H1 (cell line): ENCODE measurements around the gene LOC101059915.
"Not testable (repeated sequence)": the region's sequence is repeated elsewhere in the genome, so short reads cannot be mapped to it uniquely, and the experiment has no call there.

Source experiments
- CTCF ChIA-PET: fragments of 300-600 bp; sonication (Branson Sonifier 250); formaldehyde crosslinking; loops from one replicate; lab custom pipeline; 2021; ENCODE audit not compliant: partially characterized antibody; lab: Charles Lee
- POLR2A ChIA-PET: fragments of 300-600 bp; sonication (Branson Sonifier 250); formaldehyde crosslinking; loops from one replicate; lab custom pipeline; 2021; ENCODE audit warnings: inconsistent platforms; ENCODE audit not compliant: partially characterized antibody; lab: Charles Lee
- DNase-seq, 2 experiments: peaks; one replicate each; pipeline versions ENCODE4 v3.0.0 to v3.0.0-alpha.2; 2010 to 2022; ENCODE audit warnings: low spot score in 2 of 2, low read depth in 1 of 2, mixed read lengths in 1 of 2
- FAIRE-seq: peaks from 2 replicates; lab custom pipeline; 2011; peaks lifted over from hg19 to GRCh38; lab: Jason Lieb, UNC
- H2AFZ ChIP-seq: 2 replicates; pipeline ENCODE4 v1.8.1; 2012; ENCODE audit warnings: low read length, inconsistent platforms
- H2AK5ac ChIP-seq: 2 replicates; pipeline ENCODE4 v1.6.1; 2013; ENCODE audit warnings: low read depth, low read length
- H2BK120ac ChIP-seq: replicated peaks from 2 replicates; pipeline ENCODE3; 2013; ENCODE audit warnings: low read depth, low read length, inconsistent platforms
- H2BK12ac ChIP-seq: 2 replicates; pipeline ENCODE4 v1.6.1; 2013; ENCODE audit warnings: low read depth, low read length
- H2BK15ac ChIP-seq: 2 replicates; pipeline ENCODE4 v1.6.1; 2013; ENCODE audit warnings: low read length
- H2BK20ac ChIP-seq: 2 replicates; pipeline ENCODE4 v1.6.1; 2013; ENCODE audit warnings: low read length
- H2BK5ac ChIP-seq: 2 replicates; pipeline ENCODE4 v1.6.1; 2013; ENCODE audit warnings: low read depth, low read length
- H3K14ac ChIP-seq: 2 replicates; pipeline ENCODE4 v1.6.1; 2013; ENCODE audit warnings: inconsistent platforms; ENCODE audit not compliant: insufficient read length
- H3K18ac ChIP-seq: 2 replicates; pipeline ENCODE4 v1.6.1; 2013; ENCODE audit warnings: low read length; ENCODE audit errors: extremely low read depth
- H3K23ac ChIP-seq: 2 replicates; pipeline ENCODE4 v1.6.1; 2013; ENCODE audit warnings: inconsistent platforms; ENCODE audit not compliant: insufficient read length
- H3K23me2 ChIP-seq: 2 replicates; pipeline ENCODE4 v1.6.1; 2013; ENCODE audit warnings: low read depth, low read length
- H3K27ac ChIP-seq: 2 replicates; pipeline ENCODE4 v1.6.1; 2011; ENCODE audit warnings: low read depth, low read length, inconsistent platforms
- H3K27me3 ChIP-seq, 4 experiments: replicated peaks in 1 of 4; 1 replicate in 1 of 4; 2 replicates in 3 of 4; pipeline versions ENCODE4 v1.6.1 to v1.8.1; 2011 to 2013; ENCODE audit warnings: low read length in 3 of 4, mild to moderate bottlenecking in 3 of 4, inconsistent platforms in 2 of 4, mixed read lengths in 2 of 4, moderate library complexity in 1 of 4; ENCODE audit not compliant: control insufficient read depth in 3 of 4, insufficient read depth in 3 of 4; ENCODE audit errors: extremely low read depth in 1 of 4
- H3K36me3 ChIP-seq, 4 experiments: 2 replicates each; pipeline versions ENCODE4 v1.6.1 to v1.8.1; 2011 to 2013; ENCODE audit warnings: mild to moderate bottlenecking in 4 of 4, low read length in 3 of 4, moderate library complexity in 2 of 4, control low read depth in 1 of 4, inconsistent platforms in 1 of 4; ENCODE audit not compliant: insufficient read depth in 4 of 4, control insufficient read depth in 2 of 4
- H3K4ac ChIP-seq: replicated peaks from 2 replicates; pipeline ENCODE3; 2013; ENCODE audit warnings: low read length, low read depth, mixed read lengths, inconsistent platforms; ENCODE audit not compliant: insufficient read length
- H3K4me1 ChIP-seq, 4 experiments: replicated peaks in 1 of 4; 1 replicate in 1 of 4; 2 replicates in 3 of 4; pipeline versions ENCODE4 v1.6.1 to v1.8.1; 2011 to 2013; ENCODE audit warnings: low read length in 3 of 4, inconsistent platforms in 2 of 4, mixed read lengths in 1 of 4; ENCODE audit not compliant: insufficient read depth in 4 of 4, control insufficient read depth in 3 of 4
- H3K4me2 ChIP-seq, 2 experiments: 2 replicates each; pipeline versions ENCODE4 v1.6.1 to v1.8.1; 2011 to 2013; ENCODE audit warnings: low read depth in 2 of 2, low read length in 2 of 2, control low read depth in 1 of 2, inconsistent platforms in 1 of 2, mild to moderate bottlenecking in 1 of 2; ENCODE audit not compliant: insufficient read depth in 1 of 2
- H3K4me3 ChIP-seq, 4 experiments: fragments of 200-600, 300-600 bp in 1 of 4; sonication (generic), shearing (Covaris generic), sonication (Bioruptor Twin) in 1 of 4; 2 replicates each; pipeline versions ENCODE4 v1.5.1 to v1.8.1; 2011 to 2016; ENCODE audit warnings: low read length in 4 of 4, low read depth in 3 of 4, control low read depth in 2 of 4, inconsistent platforms in 2 of 4, mild to moderate bottlenecking in 2 of 4, mixed read lengths in 1 of 4, moderate library complexity in 1 of 4; ENCODE audit not compliant: insufficient read depth in 2 of 4; ENCODE audit errors: extremely low read depth in 1 of 4
- H3K56ac ChIP-seq: replicated peaks from 2 replicates; pipeline ENCODE3; 2013; ENCODE audit warnings: low read depth, mild to moderate bottlenecking, mixed read lengths, low read length, inconsistent platforms; ENCODE audit not compliant: insufficient read length
- H3K79me1 ChIP-seq: 2 replicates; pipeline ENCODE4 v1.6.1; 2013; ENCODE audit warnings: low read depth, low read length, control low read depth
- H3K79me2 ChIP-seq, 2 experiments: 2 replicates each; pipeline versions ENCODE4 v1.6.1 to v1.8.1; 2012 to 2013; ENCODE audit warnings: low read length in 2 of 2, mild to moderate bottlenecking in 2 of 2, inconsistent platforms in 1 of 2; ENCODE audit not compliant: insufficient read depth in 2 of 2, control insufficient read depth in 1 of 2
- H3K9ac ChIP-seq, 4 experiments: replicated peaks in 1 of 4; 1 replicate in 1 of 4; 2 replicates in 3 of 4; pipeline versions ENCODE4 v1.6.1 to v1.8.1; 2011 to 2013; ENCODE audit warnings: low read depth in 3 of 4, low read length in 3 of 4, control low read depth in 2 of 4, mild to moderate bottlenecking in 2 of 4, moderate library complexity in 2 of 4, inconsistent platforms in 1 of 4; ENCODE audit errors: extremely low read depth in 1 of 4
- H3K9me3 ChIP-seq, 2 experiments: 2 replicates each; pipeline versions ENCODE4 v1.6.1 to v1.8.1; 2012 to 2013; ENCODE audit warnings: mild to moderate bottlenecking in 2 of 2, moderate library complexity in 2 of 2, control low read depth in 1 of 2, inconsistent platforms in 1 of 2, low read depth in 1 of 2, low read length in 1 of 2, mixed read lengths in 1 of 2; ENCODE audit not compliant: insufficient read depth in 2 of 2
- H4K20me1 ChIP-seq, 2 experiments: replicated peaks in 1 of 2; 2 replicates each; pipeline versions ENCODE3 to v1.8.1; 2011 to 2013; ENCODE audit warnings: inconsistent platforms in 2 of 2, low read length in 2 of 2, mild to moderate bottlenecking in 1 of 2; ENCODE audit not compliant: insufficient read depth in 2 of 2, control insufficient read depth in 1 of 2
- H4K5ac ChIP-seq: 2 replicates; pipeline ENCODE4 v1.6.1; 2013; ENCODE audit warnings: low read length, low read depth, mixed read lengths, inconsistent platforms; ENCODE audit not compliant: insufficient read length
- H4K8ac ChIP-seq: 2 replicates; pipeline ENCODE4 v1.8.0; 2013; ENCODE audit warnings: mild to moderate bottlenecking, moderate library complexity, low read length, inconsistent platforms; ENCODE audit not compliant: insufficient read depth; ENCODE audit errors: extremely low read depth
- H4K91ac ChIP-seq: replicated peaks from 2 replicates; pipeline ENCODE3; 2013; ENCODE audit warnings: low read length, mixed read lengths, inconsistent platforms; ENCODE audit not compliant: insufficient read length
- WGBS, 2 experiments: shearing (Covaris generic) in 1 of 2; methylation state at CpG; one replicate each; pipeline versions ENCODE4 v1.1.6 to v1.1.7; 2013 to 2015; ENCODE audit warnings: low lambda C conversion rate in 2 of 2, mixed read lengths in 2 of 2, inconsistent platforms in 1 of 2, low coverage in 1 of 2, missing lambda C conversion rate in 1 of 2; ENCODE audit not compliant: insufficient replicate concordance in 2 of 2, insufficient coverage in 1 of 2, insufficient read length in 1 of 2; ENCODE audit errors: extremely low coverage in 1 of 2, missing lambda C conversion rate in 1 of 2; 5-methylcytosine and 5-hydroxymethylcytosine counted together

The LOC101059915 gene

DNA sequence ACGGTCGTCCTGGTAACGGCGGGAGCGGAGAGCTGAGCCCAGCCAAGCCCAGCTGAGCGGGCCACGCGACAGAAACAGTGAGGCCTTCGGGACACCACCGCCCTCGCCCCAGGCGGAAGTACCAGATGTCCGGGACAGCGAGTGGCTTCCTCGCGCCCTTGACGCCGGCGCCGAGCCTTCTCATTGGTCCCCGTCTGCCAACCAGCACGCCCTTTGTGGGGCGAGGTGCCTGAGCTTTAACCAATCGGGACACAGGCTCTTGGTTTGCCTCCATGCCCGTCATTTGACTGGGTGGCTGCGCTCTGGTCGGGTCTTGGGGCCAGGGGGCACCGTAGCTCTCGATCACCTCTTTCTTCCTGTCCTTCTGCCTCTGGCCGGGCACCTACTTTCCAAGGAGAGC lies 50.8 kb downstream of the LOC101059915 start, which contains the start of gene CXorf49:
TSS of gene CXorf49 (minus strand) at position 101 of the 400 bp plus-strand sequence. CDS start 134 bp downstream, outside the sequence.
- H3K18ac ChIP-seq, H3K9ac ChIP-seq, H3K56ac ChIP-seq, H3K79me1 ChIP-seq, H2BK120ac ChIP-seq, H3K4me1 ChIP-seq, H3K27me3 ChIP-seq, H3K4me3 ChIP-seq, H3K14ac ChIP-seq, H4K20me1 ChIP-seq, H3K23ac ChIP-seq, POLR2A ChIA-PET, H3K4me2 ChIP-seq, H3K9me3 ChIP-seq, H4K5ac ChIP-seq, H2AFZ ChIP-seq, CTCF ChIA-PET, H2AK5ac ChIP-seq, H2BK12ac ChIP-seq, H2BK15ac ChIP-seq, H3K27ac ChIP-seq, DNase-seq, H2BK20ac ChIP-seq, H3K23me2 ChIP-seq, H2BK5ac ChIP-seq, H3K79me2 ChIP-seq, H3K4ac ChIP-seq, FAIRE-seq, H3K36me3 ChIP-seq, H4K8ac ChIP-seq, H4K91ac ChIP-seq: not testable (repeated sequence)
- WGBS, 2 experiments = no CpG with 5 or more reads among the region's 30 CpGs

DNA sequence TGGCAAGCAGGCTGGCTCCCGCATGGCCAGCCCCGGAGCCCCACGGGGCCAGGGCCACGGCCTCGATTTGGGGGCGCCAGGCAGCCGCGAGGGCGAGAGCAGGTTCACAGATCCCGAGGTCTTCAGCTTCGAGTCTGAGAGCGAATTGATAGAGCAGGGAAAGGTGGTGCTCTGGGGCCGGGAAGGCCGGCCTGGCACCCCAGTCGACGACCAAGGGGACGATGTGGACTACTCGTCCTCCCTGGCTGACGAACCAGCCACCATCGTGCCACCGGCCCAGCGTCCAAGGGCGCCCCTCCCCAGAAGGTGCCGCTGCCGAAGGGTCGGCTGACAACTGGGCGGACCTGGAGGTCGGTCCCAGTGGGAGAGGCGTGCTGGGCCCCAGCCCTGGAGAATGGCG lies 51.8 kb downstream of the LOC101059915 start:
- H3K4me3 ChIP-seq, H3K27ac ChIP-seq, H4K5ac ChIP-seq, H3K79me1 ChIP-seq, H3K56ac ChIP-seq, H2BK120ac ChIP-seq, H3K9me3 ChIP-seq, H4K8ac ChIP-seq, H3K4me2 ChIP-seq, H2BK20ac ChIP-seq, H3K23ac ChIP-seq, H2AK5ac ChIP-seq, H3K27me3 ChIP-seq, CTCF ChIA-PET, H3K4ac ChIP-seq, H3K18ac ChIP-seq, H3K14ac ChIP-seq, FAIRE-seq, H3K79me2 ChIP-seq, H3K23me2 ChIP-seq, H4K91ac ChIP-seq, H2BK5ac ChIP-seq, H3K4me1 ChIP-seq, POLR2A ChIA-PET, H2AFZ ChIP-seq, H3K36me3 ChIP-seq, H2BK15ac ChIP-seq, H3K9ac ChIP-seq, H4K20me1 ChIP-seq, H2BK12ac ChIP-seq: not testable (repeated sequence)
- DNase-seq = peak in 1 of 2 experiments; percentile 13
- no CpG with 5 or more reads among the region's 30 CpGs for WGBS, 2 experiments
